Aorta (tissue), 4 donors: ENCODE results near the gene PPP2R1B. TPM values are rescaled to one million over a fixed set of nuclear protein-coding genes. Genes with fewer than 3 reads are reported as not detected.

Experiments
- polyA plus RNA-seq, 2 donors: library from polyadenylated mRNA; stranded (reverse); fragments of 200-250 nt; gene quantifications; one replicate each; pipeline ENCODE4 v1.2.3, GENCODE V29; 2013
- total RNA-seq, 2 donors: library from RNA; stranded (reverse); fragmentation: NEBNext Ultra II Directional; extraction: Animal tissue kit (Norgen Biotek cat#: 25700); gene quantifications; one replicate each; pipeline ENCODE4 v1.2.1, GENCODE V29; 2021
- donor health status: healthy with polysubstance abuse.
- donor health status: Bipolar disorder and iron deficiency.
- donor health status: DM: no; HTN: no; CAD: no.
- donor health status: DM: yes; HTN: yes; CAD: no.

PPP2R1B gene
- total and polyA plus RNA-seq, 4 donors = 3.5 to 27.2 (median 14.7) TPM

Other genes starting within 250 kb of the PPP2R1B start
- gene LAYN, start 225.7 kb downstream of the PPP2R1B start, total RNA-seq = 10 to 100 TPM; 20.8 to 23.1 TPM
- 10 to 100 TPM; 17.6 to 30.2 TPM for gene LAYN, start 225.7 kb downstream of the PPP2R1B start, polyA plus RNA-seq
- gene SIK2, start 163.9 kb downstream of the PPP2R1B start, total RNA-seq = 10 to 100 TPM; 13.0 to 21.9 TPM
- 1 to 10 TPM; 3.5 to 8.6 TPM for gene SIK2, start 163.9 kb downstream of the PPP2R1B start, polyA plus RNA-seq
- 10 to 100 TPM; 25.1 to 27.8 TPM for gene ALG9, start 105.2 kb upstream of the PPP2R1B start, total RNA-seq
- 10 to 100 TPM in 1 of 2 donors, 1 to 10 TPM in 1; 6.4 to 31.0 TPM for gene ALG9, start 105.2 kb upstream of the PPP2R1B start, polyA plus RNA-seq
- 1 to 10 TPM; 1.4 to 1.9 TPM for gene FDXACB1, start 112.8 kb upstream of the PPP2R1B start, total RNA-seq
- 1 to 10 TPM in 1 of 2 donors, under 1 TPM in 1; 0.95 to 1.0 TPM for gene FDXACB1, start 112.8 kb upstream of the PPP2R1B start, polyA plus RNA-seq
- gene CFAP68, start 113.2 kb upstream of the PPP2R1B start, total RNA-seq = 10 to 100 TPM in 1 of 2 donors, 1 to 10 TPM in 1; 6.6 to 15.2 TPM
- 10 to 100 TPM; 11.5 to 22.0 TPM for gene CFAP68, start 113.2 kb upstream of the PPP2R1B start, polyA plus RNA-seq
- 1,000 to 10,000 TPM in 1 of 2 donors, 100 to 1,000 TPM in 1; 323 to 2,347 TPM for gene CRYAB, start 145.4 kb upstream of the PPP2R1B start, total RNA-seq
- gene CRYAB, start 145.4 kb upstream of the PPP2R1B start, polyA plus RNA-seq = 100 to 1,000 TPM; 483 to 702 TPM
- gene HSPB2, start 146.3 kb upstream of the PPP2R1B start, total RNA-seq = 10 to 100 TPM; 18.1 to 24.8 TPM
- 10 to 100 TPM; 13.8 to 60.2 TPM for gene HSPB2, start 146.3 kb upstream of the PPP2R1B start, polyA plus RNA-seq
- 1 to 10 TPM; 2.7 to 5.2 TPM for gene C11orf52, start 152.5 kb upstream of the PPP2R1B start, total RNA-seq
- gene C11orf52, start 152.5 kb upstream of the PPP2R1B start, polyA plus RNA-seq = 1 to 10 TPM; 5.3 to 5.6 TPM
- gene DIXDC1, start 171.0 kb upstream of the PPP2R1B start, total RNA-seq = 10 to 100 TPM; 54.4 to 61.8 TPM
- 10 to 100 TPM; 29.8 to 33.0 TPM for gene DIXDC1, start 171.0 kb upstream of the PPP2R1B start, polyA plus RNA-seq